ENCODE measurements around the gene SIPA1L3.

DNA sequence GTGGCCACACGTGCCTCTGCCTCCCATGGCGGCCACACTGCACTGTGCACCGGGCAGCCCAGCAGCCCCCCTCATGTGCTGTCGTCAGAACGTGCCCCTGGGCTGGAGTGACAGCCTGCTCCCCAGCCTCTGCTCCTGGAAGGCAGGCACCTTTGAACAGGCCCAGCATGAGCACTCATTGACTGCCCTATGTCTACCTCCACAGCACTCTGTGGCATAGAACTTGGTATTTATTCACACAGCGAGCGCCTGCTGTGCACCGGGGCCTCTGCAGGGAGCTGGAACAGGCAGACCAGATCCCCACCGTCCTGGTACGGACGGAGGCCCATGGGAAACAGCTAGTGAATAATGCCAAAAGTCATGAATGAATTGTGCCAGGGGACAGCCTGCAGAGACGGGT, 263.3 kb downstream of the SIPA1L3 start:
- TF ChIP-seq, protein P1, sequence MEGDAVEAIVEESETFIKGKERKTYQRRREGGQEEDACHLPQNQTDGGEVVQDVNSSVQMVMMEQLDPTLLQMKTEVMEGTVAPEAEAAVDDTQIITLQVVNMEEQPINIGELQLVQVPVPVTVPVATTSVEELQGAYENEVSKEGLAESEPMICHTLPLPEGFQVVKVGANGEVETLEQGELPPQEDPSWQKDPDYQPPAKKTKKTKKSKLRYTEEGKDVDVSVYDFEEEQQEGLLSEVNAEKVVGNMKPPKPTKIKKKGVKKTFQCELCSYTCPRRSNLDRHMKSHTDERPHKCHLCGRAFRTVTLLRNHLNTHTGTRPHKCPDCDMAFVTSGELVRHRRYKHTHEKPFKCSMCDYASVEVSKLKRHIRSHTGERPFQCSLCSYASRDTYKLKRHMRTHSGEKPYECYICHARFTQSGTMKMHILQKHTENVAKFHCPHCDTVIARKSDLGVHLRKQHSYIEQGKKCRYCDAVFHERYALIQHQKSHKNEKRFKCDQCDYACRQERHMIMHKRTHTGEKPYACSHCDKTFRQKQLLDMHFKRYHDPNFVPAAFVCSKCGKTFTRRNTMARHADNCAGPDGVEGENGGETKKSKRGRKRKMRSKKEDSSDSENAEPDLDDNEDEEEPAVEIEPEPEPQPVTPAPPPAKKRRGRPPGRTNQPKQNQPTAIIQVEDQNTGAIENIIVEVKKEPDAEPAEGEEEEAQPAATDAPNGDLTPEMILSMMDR (IDR thresholded peaks at IDR 0.05; ENCODE audit: low read depth, low read length) = no peak
- no peak for TF ChIP-seq EZH2phosphoT487 (IDR thresholded peaks at IDR 0.05; ENCODE audit: low read depth)

All from OCI-LY3 (cell line).